ENCODE measurements around the gene AMOTL2.

- TF ChIP-seq EZH2 (IDR thresholded peaks at IDR 0.05; ENCODE audit: low read length, unreplicated experiment) = no peak
- TF ChIP-seq, protein P1, sequence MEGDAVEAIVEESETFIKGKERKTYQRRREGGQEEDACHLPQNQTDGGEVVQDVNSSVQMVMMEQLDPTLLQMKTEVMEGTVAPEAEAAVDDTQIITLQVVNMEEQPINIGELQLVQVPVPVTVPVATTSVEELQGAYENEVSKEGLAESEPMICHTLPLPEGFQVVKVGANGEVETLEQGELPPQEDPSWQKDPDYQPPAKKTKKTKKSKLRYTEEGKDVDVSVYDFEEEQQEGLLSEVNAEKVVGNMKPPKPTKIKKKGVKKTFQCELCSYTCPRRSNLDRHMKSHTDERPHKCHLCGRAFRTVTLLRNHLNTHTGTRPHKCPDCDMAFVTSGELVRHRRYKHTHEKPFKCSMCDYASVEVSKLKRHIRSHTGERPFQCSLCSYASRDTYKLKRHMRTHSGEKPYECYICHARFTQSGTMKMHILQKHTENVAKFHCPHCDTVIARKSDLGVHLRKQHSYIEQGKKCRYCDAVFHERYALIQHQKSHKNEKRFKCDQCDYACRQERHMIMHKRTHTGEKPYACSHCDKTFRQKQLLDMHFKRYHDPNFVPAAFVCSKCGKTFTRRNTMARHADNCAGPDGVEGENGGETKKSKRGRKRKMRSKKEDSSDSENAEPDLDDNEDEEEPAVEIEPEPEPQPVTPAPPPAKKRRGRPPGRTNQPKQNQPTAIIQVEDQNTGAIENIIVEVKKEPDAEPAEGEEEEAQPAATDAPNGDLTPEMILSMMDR (conservative IDR thresholded peaks at IDR 0.05; ENCODE audit: low read depth, low read length) = no peak
Observed at GRCh38 chr3:134325061-134325705, 49.1 kb downstream of the AMOTL2 start.

Data from PC-3 (cell line).